Ovary (tissue), 3 donors: ENCODE data around the gene DELE1.

ENCODE experiments used
- EP300 ChIP-seq: sonication (generic); formaldehyde crosslinking; IDR thresholded peaks from one replicate; pipeline ENCODE4 v1.6.1; 2017; ENCODE audit warnings: antibody characterized with exemption
- POLR2A ChIP-seq: fragments of 450-650 bp; IDR thresholded peaks from one replicate; pipeline ENCODE4 v1.6.1; 2017; ENCODE audit warnings: antibody characterized with exemption, mild to moderate bottlenecking, moderate library complexity
- TF ChIP-seq, protein P1 (sequence below), 3 donors: fragments of 450-650 bp in 2 of 3; fragments of 200-600 bp in 1 of 3; IDR thresholded peaks; one replicate each; pipeline versions ENCODE4 v1.5.1 to v1.8.0; 2016 to 2022; ENCODE audit warnings: antibody characterized with exemption in 3 of 3, mild to moderate bottlenecking in 1 of 3
- donor health status: DM: no; HTN: no; CAD: no.

DNA sequence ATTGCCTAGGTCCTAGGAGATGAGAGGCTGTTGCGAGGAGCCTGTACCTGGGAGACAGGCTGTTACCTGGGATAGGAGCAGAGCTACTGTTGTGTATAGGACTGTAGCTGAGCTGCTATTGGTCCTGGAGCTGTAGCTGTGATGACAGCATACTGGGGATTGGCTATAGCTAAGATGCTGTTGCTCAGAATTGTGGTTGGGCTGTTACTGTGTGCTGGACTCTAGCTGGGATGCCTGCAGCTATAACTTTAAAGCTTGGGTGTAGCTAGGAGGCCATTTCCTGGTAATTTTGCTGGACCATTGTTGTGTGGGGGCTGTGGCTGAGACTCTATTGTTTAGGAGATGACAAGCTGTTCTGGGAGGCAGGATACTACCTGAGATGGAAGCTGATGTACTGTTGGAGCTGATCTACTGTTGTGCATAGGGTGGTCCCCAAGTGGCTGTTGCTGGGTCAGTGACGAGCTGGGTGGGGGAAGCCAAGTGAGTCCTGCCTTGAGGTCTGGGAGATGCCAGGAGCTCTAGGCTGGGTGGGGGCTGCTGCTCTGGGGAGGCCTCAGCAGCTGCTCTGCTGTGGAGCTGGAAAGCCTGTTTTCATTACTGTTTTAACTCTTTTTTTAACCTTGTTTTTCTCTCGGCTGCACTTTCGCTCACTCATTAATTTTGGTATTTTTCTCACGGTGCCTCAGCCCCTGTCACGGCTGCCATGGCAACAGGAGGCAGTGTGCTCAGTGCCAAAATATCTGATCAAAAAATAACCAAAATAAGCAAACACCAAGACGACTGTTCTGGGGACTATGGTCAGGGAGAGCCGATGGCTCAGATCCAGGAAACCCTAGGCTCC, 42.5 kb upstream of the DELE1 start:
- TF ChIP-seq, protein P1, sequence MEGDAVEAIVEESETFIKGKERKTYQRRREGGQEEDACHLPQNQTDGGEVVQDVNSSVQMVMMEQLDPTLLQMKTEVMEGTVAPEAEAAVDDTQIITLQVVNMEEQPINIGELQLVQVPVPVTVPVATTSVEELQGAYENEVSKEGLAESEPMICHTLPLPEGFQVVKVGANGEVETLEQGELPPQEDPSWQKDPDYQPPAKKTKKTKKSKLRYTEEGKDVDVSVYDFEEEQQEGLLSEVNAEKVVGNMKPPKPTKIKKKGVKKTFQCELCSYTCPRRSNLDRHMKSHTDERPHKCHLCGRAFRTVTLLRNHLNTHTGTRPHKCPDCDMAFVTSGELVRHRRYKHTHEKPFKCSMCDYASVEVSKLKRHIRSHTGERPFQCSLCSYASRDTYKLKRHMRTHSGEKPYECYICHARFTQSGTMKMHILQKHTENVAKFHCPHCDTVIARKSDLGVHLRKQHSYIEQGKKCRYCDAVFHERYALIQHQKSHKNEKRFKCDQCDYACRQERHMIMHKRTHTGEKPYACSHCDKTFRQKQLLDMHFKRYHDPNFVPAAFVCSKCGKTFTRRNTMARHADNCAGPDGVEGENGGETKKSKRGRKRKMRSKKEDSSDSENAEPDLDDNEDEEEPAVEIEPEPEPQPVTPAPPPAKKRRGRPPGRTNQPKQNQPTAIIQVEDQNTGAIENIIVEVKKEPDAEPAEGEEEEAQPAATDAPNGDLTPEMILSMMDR (IDR thresholded peaks at IDR 0.05) = no peak
- TF ChIP-seq EP300 (no peak), POLR2A (no peak)
